Prostate gland (tissue), 2 donors: Measurements from ENCODE around the gene CMSS1.

Experiments
- CTCF ChIP-seq, 4 experiments: fragments of 200-600 bp in 2 of 4; fragments of 450-650 bp in 2 of 4; sonication (generic) in 2 of 4; IDR thresholded peaks; 1 replicate in 3 of 4; 2 replicates in 1 of 4; pipeline ENCODE4 v1.5.1; 2016 to 2019; ENCODE audit warnings: antibody characterized with exemption in 4 of 4, mild to moderate bottlenecking in 2 of 4, moderate library complexity in 2 of 4
- POLR2A ChIP-seq: fragments of 450-650 bp; IDR thresholded peaks from one replicate; pipeline ENCODE4 v1.6.1; 2016; ENCODE audit warnings: antibody characterized with exemption, mild to moderate bottlenecking

- TF ChIP-seq CTCF (IDR thresholded peaks at IDR 0.05), result no peak
- no peak for TF ChIP-seq POLR2A
Observed at GRCh38 chr3:100081986-100082692, 264.5 kb downstream of the CMSS1 start.
